HG02870 (cell line): ENCODE results near the gene ITPRIPL1.

Source experiments
- ATAC-seq: cut with Tn5 transposase; IDR thresholded peaks from one replicate; pipeline ENCODE4 v1.9.1; 2021; ENCODE audit warnings: mild to moderate bottlenecking, moderate library complexity; ENCODE audit not compliant: unreplicated experiment

The ITPRIPL1 gene

GRCh38 chr2:96353606-96354101, 28.5 kb downstream of the ITPRIPL1 start:
- no peak for ATAC-seq

GRCh38 chr2:96354492-96354891, 29.4 kb downstream of the ITPRIPL1 start:
- ATAC-seq = no peak

GRCh38 chr2:96356889-96357288, 31.8 kb downstream of the ITPRIPL1 start:
- no peak for ATAC-seq

DNA sequence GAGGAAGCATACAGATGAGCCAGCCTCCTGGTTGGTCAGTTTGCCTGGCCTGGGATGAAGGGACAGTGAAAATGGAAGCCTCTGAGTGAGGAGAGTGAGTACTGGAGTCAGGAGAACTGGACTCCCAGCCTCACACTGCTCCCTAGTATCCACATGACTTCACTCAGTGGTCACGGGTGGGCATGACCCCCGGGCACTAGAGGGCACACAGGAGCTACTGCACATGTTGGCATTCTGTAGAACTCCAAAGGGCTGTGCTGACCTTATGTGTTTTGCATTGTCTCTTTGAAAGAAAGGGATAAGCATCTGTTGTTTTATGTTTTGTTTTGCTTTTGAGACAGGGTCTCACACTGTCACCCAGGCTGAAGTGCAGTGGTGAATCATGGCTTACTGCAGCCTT, 34.2 kb downstream of the ITPRIPL1 start:
- ATAC-seq = no peak

DNA sequence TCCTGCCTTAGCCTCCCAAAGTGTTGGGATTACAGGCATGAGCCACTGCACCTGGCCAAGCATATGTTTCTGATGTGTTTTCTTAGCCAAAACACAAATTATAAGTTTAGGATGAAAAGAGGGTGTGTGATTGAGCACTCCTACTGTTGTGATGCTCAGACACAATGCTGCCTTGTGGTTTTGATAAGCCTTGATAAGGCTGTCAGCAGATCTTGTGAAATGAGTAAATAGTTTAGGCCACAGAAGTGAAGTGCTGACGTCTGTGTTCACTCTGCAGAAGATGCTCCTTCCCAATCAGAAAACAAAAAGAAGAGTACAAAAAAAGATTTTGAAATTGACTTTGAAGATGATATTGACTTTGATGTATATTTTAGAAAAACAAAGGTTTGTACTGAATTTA, 34.7 kb downstream of the ITPRIPL1 start:
- ATAC-seq = no peak

DNA sequence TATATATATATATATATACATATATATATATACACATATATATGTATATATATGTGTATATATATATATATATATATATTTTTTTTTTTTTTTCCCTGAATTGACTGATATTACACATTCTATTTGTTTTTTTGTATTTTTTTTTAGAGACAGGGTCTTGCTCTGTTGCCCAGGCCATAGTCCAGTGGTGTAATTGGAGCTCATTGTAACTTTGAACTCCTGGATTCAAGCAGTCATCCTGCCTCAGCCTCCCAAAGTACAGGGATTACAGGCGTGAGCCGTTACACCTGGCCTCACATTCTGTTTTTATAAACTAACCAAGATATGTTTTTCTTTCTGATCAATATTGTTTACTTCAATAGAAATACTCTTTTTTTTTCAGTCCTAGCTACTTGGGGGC, 36.6 kb downstream of the ITPRIPL1 start:
- ATAC-seq = no peak

- no peak for ATAC-seq
These were observed 44.1 kb downstream of the ITPRIPL1 start for GRCh38 chr2:96369186-96369585.

- ATAC-seq = no peak
These were observed 49.3 kb downstream of the ITPRIPL1 start for GRCh38 chr2:96374211-96374951.
